Body of pancreas (tissue), 4 donors: ENCODE measurements around the gene MANBA. TPM values are rescaled to one million over a fixed set of nuclear protein-coding genes. Genes with fewer than 3 reads are reported as not detected.

Source experiments
- ATAC-seq: fragments of 150-250 bp; one replicate; pipeline ENCODE4 v1.9.1; 2016
- DNase-seq, 4 donors: peaks; one replicate each; pipeline ENCODE4 v3.0.0-alpha.2; 2019
- H3K27ac ChIP-seq, 4 donors: fragments of 200-600 bp; sonication (generic); 1 replicate in 3 of 4; 2 replicates in 1 of 4; pipeline versions ENCODE4 v1.5.1 to v1.6.1; 2016 to 2019; ENCODE audit warnings: mild to moderate bottlenecking in 1 of 4, mixed read lengths in 1 of 4, moderate library complexity in 1 of 4
- H3K27me3 ChIP-seq, 2 donors: fragments of 200-600 bp; sonication (generic); one replicate each; pipeline ENCODE4 v1.6.0; 2016; ENCODE audit warnings: mild to moderate bottlenecking in 1 of 2
- H3K36me3 ChIP-seq, 2 donors: fragments of 200-600 bp; sonication (generic); replicated peaks in 1 of 2; 2 replicates each; pipeline ENCODE4 v1.5.1; 2016; ENCODE audit warnings: low read depth in 2 of 2; ENCODE audit not compliant: insufficient read depth in 1 of 2
- H3K4me1 ChIP-seq: fragments of 200-600 bp; sonication (generic); one replicate; pipeline ENCODE4 v1.6.0; 2016
- H3K4me3 ChIP-seq, 2 donors: fragments of 200-600 bp; sonication (generic); 1 replicate in 1 of 2; 2 replicates in 1 of 2; pipeline ENCODE4 v1.5.1; 2016 to 2019
- H3K9me3 ChIP-seq, 3 donors: fragments of 200-600 bp; sonication (generic); 1 replicate in 2 of 3; 2 replicates in 1 of 3; pipeline ENCODE4 v1.5.1; 2016
- POLR2A ChIP-seq, 3 donors: fragments of 450-650 bp; IDR thresholded peaks; one replicate each; pipeline ENCODE4 v1.6.1; 2016; ENCODE audit warnings: antibody characterized with exemption in 3 of 3, mild to moderate bottlenecking in 2 of 3
- WGBS, 2 donors: methylation state at CpG; one replicate each; pipeline ENCODE4 v1.1.5; 2017; 5-methylcytosine and 5-hydroxymethylcytosine counted together
- intact Hi-C: fragments of 100-400 bp; cut with DNase I; formaldehyde crosslinking; loops from one replicate; pipeline ENCODE4 v1.15.1; 2023
- total RNA-seq, 2 donors: library from RNA; depleted of rRNA; stranded (reverse); fragments of >200 nt; gene quantifications; one replicate each; pipeline ENCODE4 v1.1.0, GENCODE V29; 2016
- TF ChIP-seq, protein P1 (sequence below), 7 experiments: fragments of 450-650 bp in 4 of 7; fragments of 200-600 bp in 3 of 7; sonication (generic) in 3 of 7; IDR thresholded peaks; one replicate each; pipeline ENCODE4 v1.5.1; 2016 to 2019; ENCODE audit warnings: antibody characterized with exemption in 7 of 7

Gene MANBA
- total RNA-seq, 2 donors from 2014 or later: 26.5 to 57.0 TPM

DNA sequence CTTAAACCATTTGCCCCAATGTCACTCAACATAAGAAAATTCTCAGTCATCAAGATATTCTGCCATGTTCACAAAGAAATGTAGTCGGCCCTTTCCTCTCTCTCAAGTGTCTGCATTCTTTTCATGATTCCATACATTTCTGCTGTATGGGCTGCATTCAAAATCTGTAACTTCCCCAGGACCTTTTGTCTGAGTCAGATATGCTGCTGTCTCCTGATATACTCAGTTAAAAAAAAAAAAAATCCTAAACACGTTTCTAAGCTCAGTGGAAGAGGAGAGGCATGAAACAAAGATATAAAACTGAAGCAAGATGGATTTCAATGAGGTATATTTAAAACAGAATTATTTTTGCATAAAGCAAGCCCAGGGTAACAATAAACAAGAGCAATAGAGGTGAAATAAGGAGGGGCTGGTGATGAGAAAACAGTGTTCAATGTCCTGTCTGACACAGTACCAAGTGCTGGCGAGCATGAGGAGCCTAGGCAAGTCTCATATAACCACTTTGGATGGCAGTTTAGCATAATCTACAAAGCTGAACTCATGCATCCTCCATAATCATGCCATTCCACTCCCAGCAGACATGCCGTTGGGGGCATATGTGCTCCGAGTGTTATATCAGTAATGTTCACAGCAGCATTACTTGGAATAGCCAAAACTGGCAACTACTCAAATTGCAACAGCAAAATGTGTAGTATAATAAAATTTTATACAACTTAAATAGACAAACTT, 76.7 kb downstream of the MANBA start:
- ATAC-seq: no peak
- intact Hi-C loops: no loop called here
- 92 to 93% methylated on average over 5 of the region's 5 CpGs for WGBS, 2 donors
- no peak for DNase-seq
- Histone ChIP-seq H3K4me3 (no peak overlapping the region), H3K27me3 (no peaks in the 10 kb centered on the region), H3K27ac (no peak overlapping the region), H3K36me3 (no peaks in the 10 kb centered on the region), H3K4me1 (no peaks in the 10 kb centered on the region), H3K9me3 (no peaks in the 10 kb centered on the region)
- TF ChIP-seq POLR2A (IDR thresholded peaks at IDR 0.05): no peak
- TF ChIP-seq, protein P1, sequence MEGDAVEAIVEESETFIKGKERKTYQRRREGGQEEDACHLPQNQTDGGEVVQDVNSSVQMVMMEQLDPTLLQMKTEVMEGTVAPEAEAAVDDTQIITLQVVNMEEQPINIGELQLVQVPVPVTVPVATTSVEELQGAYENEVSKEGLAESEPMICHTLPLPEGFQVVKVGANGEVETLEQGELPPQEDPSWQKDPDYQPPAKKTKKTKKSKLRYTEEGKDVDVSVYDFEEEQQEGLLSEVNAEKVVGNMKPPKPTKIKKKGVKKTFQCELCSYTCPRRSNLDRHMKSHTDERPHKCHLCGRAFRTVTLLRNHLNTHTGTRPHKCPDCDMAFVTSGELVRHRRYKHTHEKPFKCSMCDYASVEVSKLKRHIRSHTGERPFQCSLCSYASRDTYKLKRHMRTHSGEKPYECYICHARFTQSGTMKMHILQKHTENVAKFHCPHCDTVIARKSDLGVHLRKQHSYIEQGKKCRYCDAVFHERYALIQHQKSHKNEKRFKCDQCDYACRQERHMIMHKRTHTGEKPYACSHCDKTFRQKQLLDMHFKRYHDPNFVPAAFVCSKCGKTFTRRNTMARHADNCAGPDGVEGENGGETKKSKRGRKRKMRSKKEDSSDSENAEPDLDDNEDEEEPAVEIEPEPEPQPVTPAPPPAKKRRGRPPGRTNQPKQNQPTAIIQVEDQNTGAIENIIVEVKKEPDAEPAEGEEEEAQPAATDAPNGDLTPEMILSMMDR (IDR thresholded peaks at IDR 0.05): no peak

DNA sequence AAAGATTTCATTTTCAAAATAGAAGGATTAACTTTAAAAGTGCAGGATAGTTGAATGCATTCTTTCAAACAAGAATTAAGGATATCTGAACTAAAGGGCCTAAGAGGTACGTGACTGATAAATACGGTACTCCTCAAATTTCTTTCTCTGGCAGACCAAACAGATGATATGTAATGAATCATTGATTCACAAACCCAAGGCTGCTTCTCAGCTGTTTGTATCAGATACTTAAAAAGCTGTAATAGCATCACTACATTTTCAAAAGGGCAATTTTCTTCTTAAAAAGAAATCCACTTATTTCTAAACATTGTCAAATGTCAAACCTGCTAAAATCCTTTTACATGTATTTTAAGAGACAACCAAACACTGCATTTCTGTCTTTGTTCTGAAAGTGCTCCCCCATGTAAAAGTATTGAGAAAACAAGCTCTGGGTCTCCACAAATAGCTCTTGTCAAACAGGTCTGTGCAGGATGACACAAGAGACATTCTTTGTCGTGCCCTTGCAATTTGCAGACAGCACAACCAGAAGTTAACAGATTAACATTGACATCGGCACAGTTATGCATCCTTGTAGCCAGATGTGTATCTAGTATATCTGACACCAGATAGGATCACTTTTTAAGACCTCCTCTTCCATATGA, 82.0 kb downstream of the MANBA start:
- Histone ChIP-seq H3K9me3 (no peaks in the 10 kb centered on the region), H3K36me3 (no peaks in the 10 kb centered on the region), H3K27ac (no peak overlapping the region), H3K4me1 (no peaks in the 10 kb centered on the region), H3K4me3 (no peak overlapping the region), H3K27me3 (no peaks in the 10 kb centered on the region)
- ATAC-seq: no peak
- DNase-seq: no peak
- intact Hi-C loops: no loop called here
- TF ChIP-seq, protein P1 (IDR thresholded peaks at IDR 0.05): no peak
- TF ChIP-seq POLR2A (IDR thresholded peaks at IDR 0.05): no peak
- WGBS, 2 donors: 74 to 80% methylated on average over 4 of the region's 4 CpGs

DNA sequence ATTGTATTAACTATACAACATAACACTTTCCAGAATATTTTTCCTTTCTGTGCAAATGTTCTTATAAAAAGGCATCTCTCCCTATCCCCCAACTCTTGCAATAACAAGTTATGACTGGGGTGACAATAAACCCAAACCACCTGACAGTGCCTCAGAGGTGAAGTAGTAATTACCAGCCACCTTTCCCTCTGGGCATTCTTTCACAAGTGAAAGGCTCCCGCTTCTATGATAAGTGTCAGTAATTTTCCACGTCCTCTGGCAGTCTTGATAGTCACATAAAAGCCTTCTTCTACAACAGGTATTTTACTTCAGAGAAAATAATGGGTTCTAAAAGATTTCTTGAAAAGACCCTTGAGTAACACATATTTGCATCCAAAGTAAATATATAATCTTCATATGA, 82.7 kb downstream of the MANBA start:
- no peaks in the 10 kb centered on the region for H3K36me3 ChIP-seq
- no peak overlapping the region for H3K4me3 ChIP-seq
- WGBS, 2 donors: 91 to 93% methylated on average over 2 of the region's 2 CpGs
- no peaks in the 10 kb centered on the region for H3K27me3 ChIP-seq
- H3K9me3 ChIP-seq: no peaks in the 10 kb centered on the region
- no peak for TF ChIP-seq POLR2A (IDR thresholded peaks at IDR 0.05)
- TF ChIP-seq, protein P1 (IDR thresholded peaks at IDR 0.05): no peak
- DNase-seq (no peak), ATAC-seq (no peak)
- no peak overlapping the region for H3K27ac ChIP-seq
- intact Hi-C loops: no loop called here
- no peaks in the 10 kb centered on the region for H3K4me1 ChIP-seq

DNA sequence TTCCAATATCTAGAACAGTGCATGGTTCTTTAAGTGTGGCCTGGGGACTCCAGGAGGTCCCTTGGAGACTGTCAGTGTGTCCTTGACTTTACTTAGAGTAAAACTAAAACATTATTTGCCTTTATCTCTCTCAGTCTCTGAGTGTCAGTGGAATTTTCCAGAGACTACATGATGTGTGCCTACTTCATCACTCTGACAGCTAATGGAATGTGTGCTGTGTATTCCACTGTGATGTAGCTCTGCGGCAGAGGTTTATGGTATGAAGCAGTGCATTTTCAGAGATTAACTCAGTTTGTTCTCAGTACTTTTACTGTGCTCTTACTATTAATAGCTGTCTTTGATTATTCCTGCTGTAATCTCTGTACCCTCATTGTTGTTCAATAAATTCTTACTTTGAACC, 85.6 kb downstream of the MANBA start:
- no peaks in the 10 kb centered on the region for H3K4me1 ChIP-seq
- ATAC-seq (no peak), DNase-seq (no peak)
- H3K27ac ChIP-seq: no peak overlapping the region
- H3K27me3 ChIP-seq: no peaks in the 10 kb centered on the region
- WGBS, 2 donors: 77 to 92% methylated on average over 1 of the region's 1 CpG
- intact Hi-C loops: no loop called here
- TF ChIP-seq, protein P1 (IDR thresholded peaks at IDR 0.05): no peak
- no peak for TF ChIP-seq POLR2A (IDR thresholded peaks at IDR 0.05)
- no peak overlapping the region for H3K4me3 ChIP-seq
- H3K9me3 ChIP-seq: no peaks in the 10 kb centered on the region
- no peaks in the 10 kb centered on the region for H3K36me3 ChIP-seq
